Activated CD4-positive, alpha-beta T cell treated with anti-CD3 and anti-CD28 coated beads for 36 hours (primary cell): ENCODE results near the gene IPCEF1. TPM values are rescaled to one million over a fixed set of nuclear protein-coding genes. Genes with fewer than 3 reads are reported as not detected.

Experiments
- ATAC-seq: fragments of 200-7000 bp; cut with Tn5 transposase; one replicate; pipeline ENCODE4 v1.10.0; 2021; ENCODE audit warnings: mild to moderate bottlenecking, moderate library complexity
- CTCF ChIA-PET: fragments of 350-600 bp; sonication (Branson Sonifier 250); formaldehyde crosslinking; loops from one replicate; lab custom pipeline; 2021; ENCODE audit warnings: antibody characterized with exemption; lab: Charles Lee
- POLR2A ChIA-PET: fragments of 350-600 bp; sonication (Branson Sonifier 250); formaldehyde crosslinking; loops from one replicate; lab custom pipeline; 2021; ENCODE audit warnings: antibody characterized with exemption, inconsistent platforms; lab: Charles Lee
- DNase-seq: peaks from one replicate; pipeline ENCODE4 v3.0.0-alpha.2; 2020
- H3K27ac Mint-ChIP-seq: one replicate; pipeline ENCODE4 v1.8.0; 2021; ENCODE audit warnings: mixed read lengths
- H3K27me3 Mint-ChIP-seq: one replicate; pipeline ENCODE4 v1.8.0; 2021; ENCODE audit warnings: mixed read lengths
- H3K36me3 Mint-ChIP-seq: one replicate; pipeline ENCODE4 v1.8.0; 2021; ENCODE audit warnings: low read depth, mixed read lengths
- H3K4me1 Mint-ChIP-seq: one replicate; pipeline ENCODE4 v1.8.0; 2021; ENCODE audit warnings: mixed read lengths
- H3K4me3 Mint-ChIP-seq: one replicate; pipeline ENCODE4 v1.8.0; 2021; ENCODE audit warnings: mild to moderate bottlenecking, moderate library complexity, mixed read lengths
- H3K9me3 Mint-ChIP-seq: one replicate; pipeline ENCODE4 v1.8.0; 2021; ENCODE audit warnings: low read depth, mixed read lengths
- intact Hi-C, 2 experiments: fragments of 100-400 bp; cut with DNase I in 1 of 2; cut with micrococcal nuclease in 1 of 2; formaldehyde crosslinking; loops; one replicate each; pipeline versions ENCODE4 v1.14.2 to v1.15.1; 2022 to 2024; cut with DNase I, micrococcal nuclease
- total RNA-seq, 2 experiments: library from RNA; stranded (reverse); gene quantifications; one replicate each; pipeline ENCODE4 v1.2.3, GENCODE V29; 2021

The IPCEF1 gene
- total RNA-seq, 2 experiments from 2014 or later, result 10.9 to 11.6 TPM

DNA sequence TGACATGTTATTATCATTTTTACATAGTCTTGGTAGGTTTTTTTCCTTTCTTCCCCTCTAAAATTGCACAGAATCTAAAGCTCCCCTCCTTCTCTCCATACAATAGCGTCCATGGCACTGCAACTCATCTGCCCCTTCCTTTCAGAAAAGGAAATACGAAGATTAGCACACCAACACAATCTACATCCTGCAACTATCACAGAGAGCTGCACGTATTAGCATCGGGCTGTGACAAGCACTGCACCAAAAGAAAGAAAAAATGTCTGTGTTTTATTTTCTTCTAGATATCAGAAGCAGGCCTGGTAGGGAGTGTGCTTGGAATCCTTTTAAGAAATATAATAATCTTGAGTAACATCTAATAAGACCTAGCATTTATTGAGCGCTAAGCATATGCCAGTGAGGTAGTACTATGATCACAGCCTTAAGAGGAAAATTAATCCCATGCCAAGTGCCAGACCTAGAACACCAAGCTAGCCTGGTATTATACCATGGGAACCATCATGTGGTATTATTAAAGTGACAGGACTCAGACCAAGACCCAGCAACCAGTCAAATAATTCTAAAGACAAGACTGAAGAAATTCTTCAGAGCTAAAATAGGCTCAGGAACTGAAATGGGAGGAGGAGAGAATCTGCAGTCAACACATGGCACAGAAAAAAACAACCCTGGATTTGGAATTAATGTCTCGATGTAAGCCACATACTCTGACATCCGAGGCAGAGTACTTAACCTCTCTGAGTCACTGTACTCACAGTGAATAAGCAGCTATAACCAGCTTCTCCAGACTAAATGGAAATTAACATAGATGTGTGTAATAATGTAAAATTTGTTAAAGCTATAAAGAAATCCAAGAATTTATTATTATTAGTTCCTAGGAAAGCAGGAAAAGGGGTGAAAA is 124.3 kb downstream of the IPCEF1 start:
- ChIA-PET CTCF (interaction anchor here (0.9 to 6.1 kb wide), 10 partner anchors 9 to 77 kb away, joined by 3 to 36 read pairs (median 4); no protein-coding TSS in a partner anchor), POLR2A (interaction anchor here (0.6 to 1.6 kb wide), 5 partner anchors 13 to 506 kb away, joined by 3 to 7 read pairs (median 5); no protein-coding TSS in a partner anchor)
- intact Hi-C loops, result loop anchor here in 1 of 2 experiments (1.0 kb wide), 3 partner anchors 8 to 45 kb away; no protein-coding TSS in a partner anchor
- H3K4me3 Mint-ChIP-seq, result peak overlapping the region; percentile 64
- H3K27me3 Mint-ChIP-seq, result no peaks in the 10 kb centered on the region
- peak; percentile 74 for ATAC-seq
- no peak for DNase-seq
- H3K36me3 Mint-ChIP-seq, result peaks cover 5% of the 10 kb centered on the region
- H3K27ac Mint-ChIP-seq, result peak overlapping the region; percentile 85
- no peaks in the 10 kb centered on the region for H3K9me3 Mint-ChIP-seq
- peaks cover 84% of the 10 kb centered on the region for H3K4me1 Mint-ChIP-seq

GRCh38 chr6:154230910-154231595 is 125.5 kb downstream of the IPCEF1 start:
- DNase-seq (peak; percentile 37), ATAC-seq (peak; percentile 24)
- Mint-ChIP-seq H3K4me3 (peak overlapping the region; percentile 64), H3K27ac (peak overlapping the region; percentile 85), H3K9me3 (no peaks in the 10 kb centered on the region), H3K4me1 (peaks cover 80% of the 10 kb centered on the region), H3K27me3 (no peaks in the 10 kb centered on the region), H3K36me3 (peaks cover 9% of the 10 kb centered on the region)
- ChIA-PET CTCF (interaction anchor here (0.7 to 6.1 kb wide), 4 partner anchors 8 to 23 kb away, joined by 3 to 36 read pairs (median 5); no protein-coding TSS in a partner anchor), POLR2A (interaction anchor here (0.7 to 1.6 kb wide), 2 partner anchors 15 to 17 kb away, joined by 3 to 7 read pairs; no protein-coding TSS in a partner anchor)
- intact Hi-C loops, result loop anchor here (1.0 to 2.0 kb wide), 3 partner anchors 8 to 74 kb away; no protein-coding TSS in a partner anchor

- peak overlapping the region; percentile 58 for H3K4me3 Mint-ChIP-seq
- ChIA-PET CTCF (interaction anchor here (0.7 to 6.1 kb wide), 7 partner anchors 9 to 140 kb away, joined by 3 to 36 read pairs (median 4); no protein-coding TSS in a partner anchor), POLR2A (no interaction called here)
- DNase-seq, result no peak
- ATAC-seq, result no peak
- no peaks in the 10 kb centered on the region for H3K9me3 Mint-ChIP-seq
- H3K27ac Mint-ChIP-seq, result peak overlapping the region; percentile 92
- H3K36me3 Mint-ChIP-seq, result peaks cover 7% of the 10 kb centered on the region
- H3K4me1 Mint-ChIP-seq, result peaks cover 81% of the 10 kb centered on the region
- intact Hi-C loops, result loop anchor here (1.0 to 2.0 kb wide), 2 partner anchors 17 to 74 kb away; no protein-coding TSS in a partner anchor
- no peaks in the 10 kb centered on the region for H3K27me3 Mint-ChIP-seq
These were observed 126.2 kb downstream of the IPCEF1 start for GRCh38 chr6:154230393-154230792.

DNA sequence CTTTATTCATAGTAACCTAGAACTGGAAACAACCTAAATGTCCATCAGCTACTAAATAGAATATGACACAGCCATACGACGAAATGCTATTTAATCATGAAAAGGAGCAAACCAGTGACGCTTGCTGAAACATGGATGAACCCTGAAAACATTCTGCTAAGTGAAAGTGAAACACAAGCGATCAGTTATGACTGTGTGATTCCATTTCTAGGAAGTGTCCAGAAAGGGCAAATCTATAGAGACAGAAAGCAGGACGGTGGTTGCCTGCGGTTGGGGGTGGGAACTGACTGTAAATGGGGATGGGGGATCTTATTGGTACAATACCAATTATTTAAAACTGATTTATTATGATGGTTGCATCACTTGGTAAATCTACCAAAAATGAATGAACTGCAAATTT is 126.8 kb downstream of the IPCEF1 start:
- Mint-ChIP-seq H3K27me3 (no peaks in the 10 kb centered on the region), H3K27ac (peak overlapping the region; percentile 92), H3K4me3 (peak overlapping the region; percentile 58), H3K9me3 (no peaks in the 10 kb centered on the region), H3K4me1 (peaks cover 83% of the 10 kb centered on the region), H3K36me3 (peaks cover 7% of the 10 kb centered on the region)
- intact Hi-C loops, result loop anchor here (1.0 to 2.0 kb wide), 2 partner anchors 18 to 73 kb away; no protein-coding TSS in a partner anchor
- DNase-seq, result peak; percentile 82
- ChIA-PET POLR2A (no interaction called here), CTCF (interaction anchor here (0.7 to 6.1 kb wide), 7 partner anchors 10 to 141 kb away, joined by 3 to 36 read pairs (median 4); no protein-coding TSS in a partner anchor)
- peak; percentile 71 for ATAC-seq

- DNase-seq (peak; percentile 34), ATAC-seq (no peak)
- intact Hi-C loops, result loop anchor here in 1 of 2 experiments (2.0 kb wide), 1 partner anchor 72 kb away; no protein-coding TSS in a partner anchor
- H3K4me3 Mint-ChIP-seq, result no peak overlapping the region
- POLR2A ChIA-PET, result no interaction called here
- no peaks in the 10 kb centered on the region for H3K27me3 Mint-ChIP-seq
- CTCF ChIA-PET, result interaction anchor here (0.6 to 1.3 kb wide), 4 partner anchors 8 to 72 kb away, joined by 3 to 5 read pairs (median 4); no protein-coding TSS in a partner anchor
- peaks cover 7% of the 10 kb centered on the region for H3K36me3 Mint-ChIP-seq
- peak overlapping the region; percentile 72 for H3K27ac Mint-ChIP-seq
- H3K4me1 Mint-ChIP-seq, result peaks cover 82% of the 10 kb centered on the region
- H3K9me3 Mint-ChIP-seq, result no peaks in the 10 kb centered on the region
These were observed 128.1 kb downstream of the IPCEF1 start for GRCh38 chr6:154228521-154228905.

- DNase-seq (no peak), ATAC-seq (no peak)
- CTCF ChIA-PET, result interaction anchor here (0.7 to 1.7 kb wide), 5 partner anchors 9 to 71 kb away, joined by 3 to 6 read pairs (median 5); no protein-coding TSS in a partner anchor
- Mint-ChIP-seq H3K4me1 (peaks cover 82% of the 10 kb centered on the region), H3K36me3 (peaks cover 9% of the 10 kb centered on the region), H3K27ac (peak overlapping the region; percentile 62), H3K4me3 (no peak overlapping the region), H3K27me3 (no peaks in the 10 kb centered on the region), H3K9me3 (no peaks in the 10 kb centered on the region)
- intact Hi-C loops, result loop anchor here in 1 of 2 experiments (2.0 kb wide), 1 partner anchor 71 kb away; no protein-coding TSS in a partner anchor
- POLR2A ChIA-PET, result interaction anchor here (0.7 kb wide), 1 partner anchor 30 kb away, joined by 4 read pairs; no protein-coding TSS in a partner anchor
These were observed 128.6 kb downstream of the IPCEF1 start for GRCh38 chr6:154227862-154228520.

- no peaks in the 10 kb centered on the region for H3K27me3 Mint-ChIP-seq
- H3K36me3 Mint-ChIP-seq, result peaks cover 17% of the 10 kb centered on the region
- DNase-seq (no peak), ATAC-seq (no peak)
- no peaks in the 10 kb centered on the region for H3K9me3 Mint-ChIP-seq
- intact Hi-C loops, result no loop called here
- POLR2A ChIA-PET, result interaction anchor here (0.6 kb wide), 1 partner anchor 55 kb away, joined by 4 read pairs; no protein-coding TSS in a partner anchor
- CTCF ChIA-PET, result interaction anchor here (0.9 to 1.7 kb wide), 2 partner anchors 21 to 41 kb away, joined by 3 to 6 read pairs; no protein-coding TSS in a partner anchor
- peaks cover 80% of the 10 kb centered on the region for H3K4me1 Mint-ChIP-seq
- peak overlapping the region; percentile 0 for H3K27ac Mint-ChIP-seq
- no peak overlapping the region for H3K4me3 Mint-ChIP-seq
These were observed 130.1 kb downstream of the IPCEF1 start for GRCh38 chr6:154226461-154226860.

- Mint-ChIP-seq H3K36me3 (peaks cover 26% of the 10 kb centered on the region), H3K4me1 (peaks cover 74% of the 10 kb centered on the region), H3K4me3 (no peak overlapping the region), H3K27me3 (no peaks in the 10 kb centered on the region), H3K9me3 (no peaks in the 10 kb centered on the region), H3K27ac (peak overlapping the region; percentile 49)
- ATAC-seq, result peak; percentile 3
- no peak for DNase-seq
- POLR2A ChIA-PET, result interaction anchor here (1.0 kb wide), 1 partner anchor 11 kb away, joined by 3 read pairs; no protein-coding TSS in a partner anchor
- intact Hi-C loops, result no loop called here
- CTCF ChIA-PET, result interaction anchor here (0.6 to 4.2 kb wide), 12 partner anchors 10 to 392 kb away, joined by 3 to 17 read pairs (median 4); no protein-coding TSS in a partner anchor
These were observed 133.3 kb downstream of the IPCEF1 start for GRCh38 chr6:154223296-154223695.

DNA sequence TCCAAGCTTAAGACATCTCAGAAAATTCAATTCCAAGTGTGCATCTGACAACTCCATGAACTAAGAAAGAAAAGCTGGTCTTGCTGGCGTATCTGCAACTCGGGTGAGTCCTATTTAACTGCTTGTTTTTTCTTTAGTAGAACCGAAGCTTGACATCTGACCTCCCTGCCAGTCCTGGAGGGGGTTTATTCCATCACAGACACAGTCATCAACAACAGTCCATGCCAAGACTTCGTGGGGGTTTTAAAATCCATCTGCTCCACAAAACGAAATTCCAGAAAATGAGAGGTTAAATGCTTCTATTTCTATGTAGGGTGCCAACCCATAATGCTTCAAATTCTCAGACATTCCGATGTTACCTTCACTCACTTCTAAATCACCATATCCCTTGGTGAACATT is 133.9 kb downstream of the IPCEF1 start:
- DNase-seq (no peak), ATAC-seq (no peak)
- Mint-ChIP-seq H3K36me3 (peaks cover 27% of the 10 kb centered on the region), H3K27ac (peak overlapping the region; percentile 16), H3K4me3 (no peak overlapping the region), H3K27me3 (no peaks in the 10 kb centered on the region), H3K4me1 (peaks cover 74% of the 10 kb centered on the region), H3K9me3 (no peaks in the 10 kb centered on the region)
- ChIA-PET CTCF (interaction anchor here (0.6 to 4.2 kb wide), 7 partner anchors 11 to 372 kb away, joined by 3 to 17 read pairs (median 3); no protein-coding TSS in a partner anchor), POLR2A (interaction anchor here (0.6 kb wide), 2 partner anchors 17 to 45 kb away, joined by 3 to 4 read pairs; no protein-coding TSS in a partner anchor)
- intact Hi-C loops, result no loop called here

DNA sequence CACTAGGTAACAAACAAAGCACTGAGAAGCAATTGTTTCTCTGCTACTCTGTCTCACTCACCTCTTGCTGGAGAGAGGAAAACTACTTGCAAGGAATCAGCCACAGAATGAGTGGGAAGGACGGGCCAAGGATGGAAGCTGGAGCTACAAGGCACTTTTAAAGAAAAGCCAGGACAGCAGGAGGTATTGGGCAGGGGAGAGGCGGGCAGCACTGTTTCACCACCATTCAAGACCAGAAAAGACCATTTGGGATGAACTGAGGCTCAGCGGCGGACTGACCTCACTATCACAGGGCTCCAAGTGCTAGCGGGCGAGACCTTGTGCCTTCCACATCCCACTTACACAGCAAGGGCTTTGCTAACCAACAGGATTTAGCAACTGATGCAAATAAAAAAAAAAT is 137.4 kb downstream of the IPCEF1 start:
- H3K9me3 Mint-ChIP-seq, result no peaks in the 10 kb centered on the region

More for the DNA sequence above, 137.4 kb downstream of the IPCEF1 start:
- H3K36me3 Mint-ChIP-seq, result peaks cover 27% of the 10 kb centered on the region
- H3K27ac Mint-ChIP-seq, result peak overlapping the region; percentile 32
- ATAC-seq, result no peak
- H3K4me3 Mint-ChIP-seq, result peak overlapping the region; percentile 21
- H3K27me3 Mint-ChIP-seq, result no peaks in the 10 kb centered on the region
- CTCF ChIA-PET, result interaction anchor here (0.7 kb wide), 1 partner anchor 23 kb away, joined by 3 read pairs; no protein-coding TSS in a partner anchor
- peaks cover 61% of the 10 kb centered on the region for H3K4me1 Mint-ChIP-seq
- intact Hi-C loops, result no loop called here
- DNase-seq, result no peak
- POLR2A ChIA-PET, result interaction anchor here (0.7 kb wide), 2 partner anchors 17 to 518 kb away, joined by 4 to 7 read pairs; no protein-coding TSS in a partner anchor
